ENCODE measurements around the gene MRGPRE.

The MRGPRE gene

GRCh38 chr11:3213659-3214419 is 18.4 kb downstream of the MRGPRE start:
- DNase-seq (ENCODE audit: low read depth in 2 of 2): no peak

DNA sequence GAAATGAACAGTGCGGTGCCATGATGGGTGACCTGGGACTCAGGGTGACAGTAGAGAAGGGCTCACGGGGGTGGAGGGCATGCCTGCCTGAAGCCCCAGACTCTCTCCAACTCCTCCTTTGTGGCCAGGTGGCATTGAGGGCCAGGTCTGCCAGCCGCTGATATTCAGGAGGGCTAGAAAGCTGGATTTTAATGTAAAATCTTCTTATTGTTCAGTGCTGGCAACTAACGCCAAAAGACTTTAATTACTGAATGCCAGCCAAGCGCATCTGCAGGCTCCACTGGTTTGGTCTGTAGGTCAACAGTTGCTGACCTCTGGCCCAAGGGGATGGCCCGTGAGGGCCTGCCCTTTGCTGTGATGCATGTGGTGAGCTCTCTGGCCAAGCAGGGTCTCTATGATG is 23.9 kb downstream of the MRGPRE start:
- no peak for DNase-seq (ENCODE audit: low read depth in 2 of 2)

GRCh38 chr11:3207526-3208189 is 24.6 kb downstream of the MRGPRE start:
- no peak for DNase-seq (ENCODE audit: low read depth in 2 of 2)

- DNase-seq (ENCODE audit: low read depth in 2 of 2): no peak
Measured at GRCh38 chr11:3206922-3207204, 25.4 kb downstream of the MRGPRE start.

DNA sequence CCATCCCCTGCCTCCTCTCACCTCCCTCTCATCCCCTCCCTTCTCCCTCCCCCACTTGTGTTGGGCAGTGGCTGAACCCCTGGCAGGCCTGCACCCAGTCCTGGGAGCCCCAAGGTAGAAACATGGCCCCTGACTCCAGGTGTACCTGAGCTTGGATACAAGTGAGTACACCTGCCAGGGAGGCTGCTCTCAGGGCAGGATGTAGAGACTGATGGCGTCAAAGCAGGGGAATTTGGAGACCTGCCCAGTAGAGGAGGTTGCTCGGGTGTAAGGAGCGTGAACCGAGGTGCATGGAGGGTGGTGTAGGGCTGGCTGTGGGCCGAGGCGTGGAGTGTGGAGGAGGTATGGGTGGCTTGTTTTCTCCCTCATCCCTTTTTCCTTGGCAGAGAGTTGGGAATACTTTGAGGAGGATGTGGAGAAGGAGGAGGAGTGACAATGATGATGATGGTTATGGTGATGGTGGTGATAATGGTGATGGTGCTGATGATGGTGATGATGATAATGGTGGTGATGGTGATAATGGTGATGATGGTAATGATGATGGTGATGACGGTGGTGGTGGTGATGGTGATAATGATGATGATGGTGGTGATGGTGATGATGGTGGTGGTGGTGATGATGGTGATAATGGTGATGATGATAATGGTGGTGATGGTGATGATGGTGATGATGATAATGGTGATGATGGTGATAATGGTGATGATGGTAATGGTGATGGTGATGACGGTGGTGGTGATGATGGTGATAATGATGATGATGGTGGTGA is 25.9 kb downstream of the MRGPRE start:
- DNase-seq (ENCODE audit: low read depth in 2 of 2): no peak

GRCh38 chr11:3205261-3206155 is 26.7 kb downstream of the MRGPRE start:
- DNase-seq (ENCODE audit: low read depth in 2 of 2): no peak

DNA sequence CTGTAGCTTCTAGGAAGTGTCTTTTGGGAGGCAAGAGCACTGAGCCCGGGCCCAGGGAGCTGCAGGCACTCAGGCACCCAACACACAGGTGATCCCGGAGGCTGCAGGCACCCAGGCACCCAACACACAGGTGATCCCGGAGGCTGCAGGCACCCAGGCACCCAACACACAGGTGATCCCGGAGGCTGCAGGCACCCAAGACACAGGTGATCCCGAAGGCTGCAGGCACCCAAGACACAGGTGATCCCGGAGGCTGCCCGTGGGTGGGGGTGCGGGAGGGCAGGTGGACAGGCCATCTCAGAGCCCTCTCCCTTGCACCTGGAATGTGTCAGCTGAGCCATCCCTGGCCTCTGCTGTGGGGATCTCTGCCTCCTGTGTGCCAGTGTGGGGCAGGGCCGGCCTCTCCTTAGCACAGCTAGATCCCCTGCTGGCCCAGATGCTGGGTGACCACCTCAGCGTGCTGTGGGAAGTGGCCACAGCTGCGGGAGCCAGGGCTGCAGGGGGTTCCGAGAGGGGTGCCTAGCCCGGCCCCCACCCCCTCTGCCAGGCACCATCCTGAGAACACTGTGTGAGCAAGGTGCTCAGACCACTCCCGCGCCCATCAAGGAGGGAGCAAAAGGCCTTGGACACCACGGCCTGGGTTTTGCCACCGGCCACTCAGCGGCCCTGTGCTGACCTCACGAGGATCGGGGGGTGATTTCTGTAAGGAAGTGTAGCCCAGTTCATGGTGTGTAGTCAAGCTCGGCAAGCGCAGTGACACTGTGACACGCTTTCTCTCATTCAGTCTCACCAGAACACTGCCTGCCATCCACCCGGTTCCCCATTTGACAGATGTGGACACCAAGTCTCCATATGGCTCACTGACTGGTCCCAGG is 27.8 kb downstream of the MRGPRE start:
- no peak for DNase-seq (ENCODE audit: low read depth in 2 of 2)

- DNase-seq (ENCODE audit: low read depth in 2 of 2): no peak
Measured at GRCh38 chr11:3203221-3204043, 28.8 kb downstream of the MRGPRE start.

DNA sequence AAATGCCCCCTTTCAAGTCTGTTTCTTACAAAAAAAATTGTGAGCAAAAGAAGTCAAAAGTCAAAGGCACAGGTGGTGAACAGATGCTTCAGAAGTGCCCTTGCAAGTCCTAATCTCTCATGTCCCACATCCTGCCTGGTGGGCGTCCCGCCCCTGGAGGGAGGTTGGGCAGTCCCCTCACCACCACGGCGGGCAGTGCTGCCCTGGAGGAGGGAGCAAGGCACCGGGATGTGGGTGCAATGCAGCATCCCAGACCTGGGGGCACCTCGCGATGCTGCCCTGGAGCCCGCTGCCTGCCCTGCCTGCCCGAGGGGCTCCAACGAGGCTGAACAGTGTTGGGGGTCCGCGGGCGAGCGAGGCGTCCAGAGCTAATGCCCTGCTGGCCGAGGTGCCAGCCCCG is 29.5 kb downstream of the MRGPRE start:
- DNase-seq (ENCODE audit: low read depth in 2 of 2): no peak

DNA sequence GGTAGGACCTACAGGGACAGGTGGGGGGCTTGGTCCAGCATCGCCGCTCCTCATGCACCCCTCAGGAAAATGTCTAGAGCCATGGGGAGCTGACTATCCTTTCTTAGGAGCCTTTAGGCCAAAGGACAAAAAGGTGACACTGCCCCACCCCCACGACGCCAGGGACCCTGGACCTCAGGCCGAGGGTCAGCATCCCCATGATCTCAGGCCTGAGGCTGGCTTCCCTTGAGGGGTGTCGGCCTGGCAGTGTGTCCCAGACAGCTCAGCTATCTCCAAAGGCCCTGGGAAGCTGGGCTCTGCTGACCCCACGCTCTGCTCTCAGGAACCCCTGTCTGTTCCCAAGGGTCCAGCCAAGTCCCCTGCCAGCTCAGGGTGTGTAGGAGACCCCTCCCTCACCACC is 29.9 kb downstream of the MRGPRE start:
- DNase-seq (ENCODE audit: low read depth in 2 of 2): no peak

- DNase-seq (ENCODE audit: low read depth in 2 of 2): no peak
Measured at GRCh38 chr11:3201677-3202181, 30.5 kb downstream of the MRGPRE start.

DNA sequence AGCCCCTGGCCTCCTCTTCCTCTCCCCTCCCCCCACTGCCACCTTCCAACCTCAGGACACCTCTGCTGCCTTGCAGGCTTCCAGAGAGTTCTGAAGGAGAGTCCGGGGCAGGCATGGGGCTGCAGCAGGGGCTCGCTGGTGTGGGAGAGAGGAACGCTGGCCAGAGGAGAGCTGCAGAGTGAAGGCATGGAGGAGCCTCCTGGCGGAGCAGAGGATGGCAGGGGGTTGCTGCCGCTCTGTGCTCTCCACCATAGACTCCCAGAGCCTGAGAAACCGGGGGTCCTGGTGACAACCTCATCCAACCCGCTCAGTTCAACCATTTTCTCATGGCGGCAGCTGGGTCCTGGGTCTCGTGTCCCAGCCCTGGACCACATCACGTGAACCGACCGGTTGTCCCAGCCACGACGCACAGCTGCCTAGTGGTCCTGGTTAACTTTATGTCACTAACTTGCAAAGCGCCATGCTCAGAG is 31.1 kb downstream of the MRGPRE start:
- DNase-seq (ENCODE audit: low read depth in 2 of 2): no peak

GRCh38 chr11:3200388-3201111 is 31.7 kb downstream of the MRGPRE start:
- DNase-seq (ENCODE audit: low read depth in 2 of 2): no peak

DNA sequence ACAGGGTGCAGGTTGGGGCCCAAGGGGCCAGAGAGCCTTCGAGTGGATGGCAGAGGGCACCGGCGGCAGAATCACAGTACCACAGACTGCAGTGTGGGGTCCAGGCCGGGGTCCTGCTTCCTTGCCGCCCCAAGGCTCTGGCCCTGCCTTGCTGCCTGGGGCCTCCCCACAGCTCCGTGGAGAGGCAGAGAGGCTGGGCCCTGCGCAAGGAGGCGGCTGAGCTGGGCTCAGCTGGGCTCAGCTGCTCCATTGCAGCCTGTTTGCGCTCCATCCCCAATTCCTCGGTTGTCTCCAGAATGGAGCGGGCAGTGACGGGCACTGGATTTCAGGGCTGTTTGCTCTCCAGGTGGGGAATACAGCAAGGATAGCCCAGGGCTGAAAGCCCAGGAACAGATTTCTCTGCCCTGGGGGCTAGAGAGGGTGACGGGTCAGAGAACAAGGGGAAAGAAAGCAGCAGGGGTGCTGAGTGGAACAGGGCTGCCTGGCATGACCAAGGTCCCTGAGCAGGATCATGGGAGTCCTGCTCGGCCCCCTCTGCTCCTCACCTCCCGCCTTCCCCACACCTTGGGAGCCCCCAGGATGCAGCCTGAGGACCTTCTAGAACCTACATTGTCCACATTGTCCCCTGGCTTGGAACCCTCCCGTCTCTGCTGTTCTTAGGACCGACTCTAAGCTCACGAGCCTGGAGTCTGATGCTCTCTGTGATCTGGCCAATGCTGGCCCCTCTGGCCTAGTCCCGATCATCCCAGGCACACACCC is 32.5 kb downstream of the MRGPRE start:
- DNase-seq (ENCODE audit: low read depth in 2 of 2): no peak

GRCh38 chr11:3198815-3199214 is 33.4 kb downstream of the MRGPRE start:
- no peak for DNase-seq (ENCODE audit: low read depth in 2 of 2)

- DNase-seq (ENCODE audit: low read depth in 2 of 2): no peak
Measured at GRCh38 chr11:3197878-3198528, 34.2 kb downstream of the MRGPRE start.

- no peak for DNase-seq (ENCODE audit: low read depth in 2 of 2)
Measured at GRCh38 chr11:3197044-3197695, 35.0 kb downstream of the MRGPRE start.
